GM18519 (cell line): ENCODE measurements around the gene PSKH1.

ENCODE experiments used
- ATAC-seq: cut with Tn5 transposase; IDR thresholded peaks from one replicate; pipeline ENCODE4 v1.9.1; 2021; ENCODE audit warnings: mild to moderate bottlenecking, moderate library complexity; ENCODE audit not compliant: unreplicated experiment, low FRiP score

Gene PSKH1

GRCh38 chr16:67922740-67923139, 29.7 kb downstream of the PSKH1 start:
- ATAC-seq, result no peak

GRCh38 chr16:67923414-67924116, 30.5 kb downstream of the PSKH1 start:
- no peak for ATAC-seq

- no peak for ATAC-seq
Observed at GRCh38 chr16:67924140-67924906, 31.3 kb downstream of the PSKH1 start.

GRCh38 chr16:67926181-67926750, 33.2 kb downstream of the PSKH1 start:
- ATAC-seq, result no peak

- ATAC-seq, result no peak
Observed at GRCh38 chr16:67927131-67927941, 34.3 kb downstream of the PSKH1 start.

GRCh38 chr16:67928147-67928546, 35.1 kb downstream of the PSKH1 start:
- ATAC-seq, result no peak

GRCh38 chr16:67928561-67929364, 35.7 kb downstream of the PSKH1 start:
- no peak for ATAC-seq

GRCh38 chr16:67930191-67930590, 37.1 kb downstream of the PSKH1 start:
- ATAC-seq, result no peak

GRCh38 chr16:67930678-67931211, 37.7 kb downstream of the PSKH1 start:
- ATAC-seq, result no peak

GRCh38 chr16:67931712-67932461, 38.8 kb downstream of the PSKH1 start, which contains the start of gene CTRL:
Gene CTRL, minus strand, starts transcription at chr16:67931862. Its CDS starts 10 bp downstream, at chr16:67931852.
- no peak for ATAC-seq

GRCh38 chr16:67932462-67932840, 39.4 kb downstream of the PSKH1 start:
- ATAC-seq, result no peak

GRCh38 chr16:67933805-67934204, 40.8 kb downstream of the PSKH1 start:
- no peak for ATAC-seq

GRCh38 chr16:67934306-67935100, 41.4 kb downstream of the PSKH1 start:
- no peak for ATAC-seq

- ATAC-seq, result no peak
Observed at GRCh38 chr16:67935101-67935401, 42.0 kb downstream of the PSKH1 start.

GRCh38 chr16:67935402-67936123, 42.5 kb downstream of the PSKH1 start:
- ATAC-seq, result peak; percentile 68

- ATAC-seq, result no peak
Observed at GRCh38 chr16:67936124-67936879, 43.2 kb downstream of the PSKH1 start, which contains the start of gene PSMB10. Gene PSMB10, minus strand, starts transcription at chr16:67936850. Its CDS starts 101 bp downstream, at chr16:67936749.
